Activated B cell treated with CpG ODN at 0.5 μM for 24 hours (primary cell): Measurements from ENCODE around the gene KLF5. TPM values are rescaled to one million over a fixed set of nuclear protein-coding genes. Genes with fewer than 3 reads are reported as not detected.

Experiments used
- ATAC-seq: fragments of 200-7000 bp; cut with Tn5 transposase; one replicate; pipeline ENCODE4 v1.10.0; 2021; ENCODE audit warnings: low read depth, mild to moderate bottlenecking, moderate library complexity
- CTCF ChIA-PET: fragments of 350-600 bp; sonication (Branson Sonifier 250); formaldehyde crosslinking; loops from one replicate; lab custom pipeline; 2021; ENCODE audit warnings: antibody characterized with exemption; lab: Charles Lee
- POLR2A ChIA-PET: fragments of 350-600 bp; sonication (Branson Sonifier 250); formaldehyde crosslinking; loops from one replicate; lab custom pipeline; 2021; ENCODE audit warnings: antibody characterized with exemption; lab: Charles Lee
- DNase-seq: peaks from one replicate; pipeline ENCODE4 v3.0.0; 2022
- H3K27ac Mint-ChIP-seq: one replicate; pipeline ENCODE4 v1.8.0; 2020; ENCODE audit warnings: mixed read lengths
- H3K27me3 Mint-ChIP-seq: one replicate; pipeline ENCODE4 v1.8.0; 2021; ENCODE audit warnings: mixed read lengths
- H3K36me3 Mint-ChIP-seq: one replicate; pipeline ENCODE4 v1.8.0; 2021; ENCODE audit warnings: low read depth, mixed read lengths
- H3K4me1 Mint-ChIP-seq: one replicate; pipeline ENCODE4 v1.8.0; 2021; ENCODE audit warnings: mixed read lengths
- H3K4me3 Mint-ChIP-seq: one replicate; pipeline ENCODE4 v1.8.0; 2020; ENCODE audit warnings: mild to moderate bottlenecking, mixed read lengths
- H3K9me3 Mint-ChIP-seq: one replicate; pipeline ENCODE4 v1.8.0; 2020; ENCODE audit warnings: mixed read lengths
- CTCF ChIP-seq: fragments of 200-600 bp; IDR thresholded peaks from one replicate; pipeline ENCODE4 v1.8.0; 2022; ENCODE audit warnings: antibody characterized with exemption, mild to moderate bottlenecking
- intact Hi-C: fragments of 100-400 bp; cut with micrococcal nuclease; formaldehyde crosslinking; loops from one replicate; pipeline ENCODE4 v1.15.1; 2024
- total RNA-seq: library from RNA; stranded (reverse); gene quantifications from 2 replicates; pipeline ENCODE4 v1.2.3, GENCODE V29; 2022

The KLF5 gene
- total RNA-seq, 1 donor from 2014 or later: 0.35 TPM

- H3K27me3 Mint-ChIP-seq: peaks cover 3% of the 10 kb centered on the region
- no peak for TF ChIP-seq CTCF
- ChIA-PET POLR2A (no interaction called here), CTCF (no interaction called here)
- no peaks in the 10 kb centered on the region for H3K9me3 Mint-ChIP-seq
- H3K36me3 Mint-ChIP-seq: no peaks in the 10 kb centered on the region
- H3K4me3 Mint-ChIP-seq: no peak overlapping the region
- H3K4me1 Mint-ChIP-seq: no peaks in the 10 kb centered on the region
- H3K27ac Mint-ChIP-seq: no peak overlapping the region
- intact Hi-C loops: no loop called here
- no peak for DNase-seq
- no peak for ATAC-seq
Observed at GRCh38 chr13:73109288-73109899, 50.6 kb downstream of the KLF5 start.

GRCh38 chr13:73109969-73110368 is 51.2 kb downstream of the KLF5 start:
- POLR2A ChIA-PET: no interaction called here
- intact Hi-C loops: no loop called here
- CTCF ChIA-PET: no interaction called here
- ATAC-seq: no peak
- H3K4me1 Mint-ChIP-seq: no peaks in the 10 kb centered on the region
- no peaks in the 10 kb centered on the region for H3K9me3 Mint-ChIP-seq
- H3K4me3 Mint-ChIP-seq: no peak overlapping the region
- peaks cover 3% of the 10 kb centered on the region for H3K27me3 Mint-ChIP-seq
- no peaks in the 10 kb centered on the region for H3K36me3 Mint-ChIP-seq
- no peak overlapping the region for H3K27ac Mint-ChIP-seq
- DNase-seq: no peak
- no peak for TF ChIP-seq CTCF

GRCh38 chr13:73110814-73111213 is 52.0 kb downstream of the KLF5 start:
- Mint-ChIP-seq H3K9me3 (no peaks in the 10 kb centered on the region), H3K36me3 (no peaks in the 10 kb centered on the region), H3K27me3 (peaks cover 3% of the 10 kb centered on the region), H3K4me3 (no peak overlapping the region), H3K4me1 (no peaks in the 10 kb centered on the region), H3K27ac (no peak overlapping the region)
- TF ChIP-seq CTCF: no peak
- ChIA-PET POLR2A (no interaction called here), CTCF (no interaction called here)
- intact Hi-C loops: no loop called here
- ATAC-seq (no peak), DNase-seq (no peak)

GRCh38 chr13:73111331-73111730 is 52.5 kb downstream of the KLF5 start:
- Mint-ChIP-seq H3K9me3 (no peaks in the 10 kb centered on the region), H3K36me3 (no peaks in the 10 kb centered on the region), H3K27ac (no peak overlapping the region), H3K4me1 (no peaks in the 10 kb centered on the region), H3K4me3 (no peak overlapping the region), H3K27me3 (peaks cover 3% of the 10 kb centered on the region)
- intact Hi-C loops: no loop called here
- TF ChIP-seq CTCF: no peak
- DNase-seq (no peak), ATAC-seq (no peak)
- CTCF ChIA-PET: no interaction called here
- POLR2A ChIA-PET: no interaction called here

- H3K27ac Mint-ChIP-seq: no peak overlapping the region
- ChIA-PET CTCF (no interaction called here), POLR2A (no interaction called here)
- intact Hi-C loops: no loop called here
- H3K4me3 Mint-ChIP-seq: no peak overlapping the region
- H3K4me1 Mint-ChIP-seq: no peaks in the 10 kb centered on the region
- DNase-seq: no peak
- no peak for ATAC-seq
- H3K36me3 Mint-ChIP-seq: no peaks in the 10 kb centered on the region
- TF ChIP-seq CTCF: no peak
- H3K9me3 Mint-ChIP-seq: no peaks in the 10 kb centered on the region
- no peaks in the 10 kb centered on the region for H3K27me3 Mint-ChIP-seq
Observed at GRCh38 chr13:73119612-73120011, 60.8 kb downstream of the KLF5 start.
